NCI-H1105 (cell line): ENCODE data around the gene TUBA1C.
"Not testable (repeated sequence)": the region's sequence is repeated elsewhere in the genome, so short reads cannot be mapped to it uniquely, and the experiment has no call there.

Experiments used
- DNase-seq: peaks from one replicate; lab custom pipeline; 2025; lab: John Stamatoyannopoulos, UW

Gene TUBA1C

DNA sequence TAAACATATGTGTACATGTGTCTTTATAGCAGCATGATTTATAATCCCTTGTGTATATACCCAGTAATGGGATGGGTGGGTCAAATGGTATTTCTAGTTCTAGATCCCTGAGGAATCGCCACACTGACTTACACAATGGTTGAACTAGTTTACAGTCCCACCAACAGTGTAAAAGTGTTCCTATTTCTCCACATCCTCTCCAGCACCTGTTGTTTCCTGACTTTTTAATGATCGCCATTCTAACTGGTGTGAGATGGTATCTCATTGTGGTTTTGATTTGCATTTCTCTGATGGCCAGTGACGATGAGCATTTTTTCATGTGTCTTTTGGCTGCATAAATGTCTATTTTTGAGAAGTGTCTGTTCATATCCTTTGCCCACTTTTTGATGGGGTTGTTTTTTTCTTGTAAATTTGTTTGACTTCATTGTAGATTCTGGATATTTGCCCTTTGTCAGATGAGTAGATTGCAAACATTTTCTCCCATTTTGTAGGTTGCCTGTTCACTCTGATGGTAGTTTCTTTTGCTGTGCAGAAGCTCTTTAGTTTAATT lies 45.6 kb downstream of the TUBA1C start:
- DNase-seq = not testable (repeated sequence)

DNA sequence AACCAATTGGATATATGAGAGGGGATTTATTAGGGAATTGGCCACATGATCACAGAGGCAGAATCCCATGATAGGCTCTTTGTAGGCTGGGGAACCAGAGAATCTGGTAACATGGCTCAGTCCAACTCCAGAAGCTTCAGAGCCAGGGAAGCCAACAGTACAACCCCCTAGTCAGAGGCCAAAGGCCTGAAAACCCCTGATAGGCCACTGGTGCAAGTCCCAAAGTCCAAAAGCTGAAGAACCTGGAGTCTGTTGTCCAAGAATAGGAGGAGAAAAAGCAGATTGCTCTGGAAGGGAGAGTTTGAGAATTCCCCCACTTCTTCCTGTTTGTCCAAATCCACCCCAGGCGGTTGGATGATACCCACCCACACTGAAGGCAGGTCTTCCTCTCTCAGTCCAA lies 49.9 kb downstream of the TUBA1C start:
- DNase-seq = no peak

DNA sequence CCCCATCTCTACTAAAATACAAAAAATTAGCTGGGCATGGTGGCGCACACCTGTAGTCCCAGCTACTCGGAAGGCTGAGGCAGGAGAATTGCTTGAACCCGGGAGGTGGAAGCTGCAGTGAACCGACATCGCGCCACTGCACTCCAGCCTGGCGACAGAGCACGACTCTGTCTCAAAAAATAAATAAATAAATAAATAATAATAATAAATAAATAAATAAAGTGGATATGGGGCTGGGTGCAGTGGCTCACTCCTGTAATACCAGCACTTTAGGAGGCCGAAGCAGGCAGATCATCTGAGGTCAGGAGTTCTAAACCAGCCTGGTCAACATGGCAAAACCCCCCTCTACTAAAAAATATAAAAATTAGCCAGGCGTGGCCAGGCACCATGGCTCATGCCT lies 52.2 kb downstream of the TUBA1C start:
- DNase-seq = not testable (repeated sequence)

- DNase-seq = not testable (repeated sequence)
Measured at GRCh38 chr12:49320411-49321103, 55.7 kb downstream of the TUBA1C start.

DNA sequence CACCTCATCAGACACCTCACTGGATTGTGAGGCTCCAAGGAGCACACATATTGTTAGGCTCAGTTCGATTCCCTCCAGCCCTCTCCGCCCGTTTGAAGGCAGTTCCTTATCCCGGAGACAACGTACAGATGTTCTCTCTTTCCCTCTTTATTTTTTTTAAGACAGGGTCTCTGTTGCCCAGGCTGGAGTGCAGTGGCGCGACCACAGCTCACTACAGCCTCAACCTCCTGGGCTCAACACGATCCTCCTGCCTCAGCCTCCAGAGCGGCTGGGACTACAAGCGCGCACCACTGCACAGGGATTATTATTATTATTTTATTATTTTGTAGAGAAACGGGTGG lies 57.5 kb downstream of the TUBA1C start:
- no peak for DNase-seq

GRCh38 chr12:49322708-49323523 lies 58.0 kb downstream of the TUBA1C start, which contains the start of gene TROAP:
Gene TROAP (plus strand): TSS chr12:49323255. CDS start chr12:49323609, 354 bp downstream.
- DNase-seq = peak; percentile 88

DNA sequence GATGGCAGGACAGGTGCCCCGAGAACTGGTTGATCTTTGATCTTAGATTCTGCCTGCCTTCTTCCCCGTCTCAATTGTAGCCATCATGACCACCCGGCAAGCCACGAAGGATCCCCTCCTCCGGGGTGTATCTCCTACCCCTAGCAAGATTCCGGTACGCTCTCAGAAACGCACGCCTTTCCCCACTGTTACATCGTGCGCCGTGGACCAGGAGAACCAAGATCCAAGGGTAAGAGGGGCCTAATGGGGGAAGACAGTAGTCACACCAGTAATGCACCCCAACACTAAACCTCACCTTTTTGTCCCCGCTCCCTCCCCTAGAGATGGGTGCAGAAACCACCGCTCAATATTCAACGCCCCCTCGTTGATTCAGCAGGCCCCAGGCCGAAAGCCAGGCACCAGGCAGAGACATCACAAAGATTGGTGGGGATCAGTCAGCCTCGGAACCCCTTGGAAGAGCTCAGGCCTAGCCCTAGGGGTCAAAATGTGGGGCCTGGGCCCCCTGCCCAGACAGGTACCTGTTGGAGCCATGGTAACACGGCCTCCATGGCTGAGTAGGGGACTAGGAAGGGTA lies 58.7 kb downstream of the TUBA1C start:
- DNase-seq = no peak
